GM12878 (cell line): ENCODE measurements around the gene DIP2A. TPM values are rescaled to one million over a fixed set of nuclear protein-coding genes. Genes with fewer than 3 reads are reported as not detected.
"Not testable (repeated sequence)": the region's sequence is repeated elsewhere in the genome, so short reads cannot be mapped to it uniquely, and the experiment has no call there.

Experiments
- ATAC-seq: fragments of 200-7000 bp; cut with Tn5 transposase; 3 replicates; pipeline ENCODE4 v1.9.1; 2020; ENCODE audit warnings: mild to moderate bottlenecking, moderate library complexity
- BruUV-seq: library from RNA; stranded (reverse); fragments of 400-500 nt; replicated peaks from 2 replicates; lab custom pipeline; 2021; lab: Mats Ljungman, UMichigan
- CTCF ChIA-PET: fragments of 300-600 bp; sonication (Branson Sonifier 250); formaldehyde crosslinking; extraction: SDS; loops from one replicate; lab custom pipeline; 2021; ENCODE audit warnings: inconsistent platforms; lab: Yijun Ruan, JAX
- POLR2A ChIA-PET: fragments of 350-600 bp; formaldehyde crosslinking; extraction: SDS; loops from one replicate; lab custom pipeline; 2021; ENCODE audit warnings: inconsistent platforms; lab: Charles Lee
- RAD21 ChIA-PET: fragments of 300-600 bp; sonication (Branson Sonifier 250); formaldehyde crosslinking; loops from one replicate; lab custom pipeline; 2023; ENCODE audit warnings: antibody characterized with exemption; ENCODE audit not compliant: unreplicated experiment; lab: Charles Lee
- SMC1A ChIA-PET: fragments of 300-600 bp; sonication (Branson Sonifier 250); formaldehyde crosslinking; loops from one replicate; lab custom pipeline; 2023; ENCODE audit not compliant: unreplicated experiment, uncharacterized antibody; lab: Charles Lee
- DNase-seq: peaks from one replicate; pipeline ENCODE4 v3.0.0-alpha.2; 2011; ENCODE audit warnings: low read depth, low spot score
- FAIRE-seq: peaks from 3 replicates; lab custom pipeline; 2011; peaks lifted over from hg19 to GRCh38; lab: Jason Lieb, UNC
- H2AFZ ChIP-seq: 2 replicates; pipeline ENCODE4 v1.6.0; 2011; ENCODE audit warnings: low read depth, low read length, control low read depth; ENCODE audit not compliant: control insufficient read depth
- H3K27ac ChIP-seq: 2 replicates; pipeline ENCODE4 v1.5.1; 2011; ENCODE audit warnings: control low read depth; ENCODE audit not compliant: control insufficient read depth, insufficient read depth
- H3K27me3 ChIP-seq, 2 experiments: replicated peaks in 1 of 2; 2 replicates each; pipeline versions ENCODE4 v1.6.0 to v1.6.1; 2011; ENCODE audit warnings: low read length in 1 of 2; ENCODE audit not compliant: control insufficient read depth in 2 of 2, insufficient read depth in 2 of 2
- H3K36me3 ChIP-seq, 2 experiments: 2 replicates each; pipeline ENCODE4 v1.5.1; 2011; ENCODE audit warnings: low read length in 1 of 2; ENCODE audit not compliant: control insufficient read depth in 2 of 2, insufficient read depth in 2 of 2
- H3K4me1 ChIP-seq: 2 replicates; pipeline ENCODE4 v1.6.1; 2011; ENCODE audit warnings: mild to moderate bottlenecking, low read length, moderate library complexity, mixed read lengths; ENCODE audit not compliant: control insufficient read depth, insufficient read depth
- H3K4me2 ChIP-seq: 2 replicates; pipeline ENCODE4 v1.6.0; 2011; ENCODE audit warnings: control low read depth; ENCODE audit not compliant: control insufficient read depth, insufficient read depth
- H3K4me3 ChIP-seq: fragments of 200-600 bp; sonication (generic); 2 replicates; pipeline ENCODE4 v1.5.1; 2016
- H3K79me2 ChIP-seq: 2 replicates; pipeline ENCODE4 v1.6.0; 2011; ENCODE audit warnings: low read length; ENCODE audit not compliant: control insufficient read depth, insufficient read depth
- H3K9ac ChIP-seq: 2 replicates; pipeline ENCODE4 v1.8.0; 2011; ENCODE audit warnings: low read length, control low read depth, mixed read lengths; ENCODE audit not compliant: control insufficient read depth, insufficient read depth
- H3K9me3 ChIP-seq: replicated peaks from 3 replicates; pipeline ENCODE4 v1.5.1; 2011; ENCODE audit warnings: mild to moderate bottlenecking, low read length; ENCODE audit not compliant: control insufficient read depth, insufficient read depth
- H4K20me1 ChIP-seq: 2 replicates; pipeline ENCODE4 v1.6.0; 2011; ENCODE audit not compliant: control insufficient read depth, insufficient read depth
- HDGF ChIP-seq: fragments of 450-650 bp; IDR thresholded peaks from 2 replicates; pipeline ENCODE4 v1.6.1; 2016; ENCODE audit warnings: antibody characterized with exemption
- NFIC ChIP-seq: IDR thresholded peaks from 2 replicates; pipeline ENCODE4 v1.6.1; 2012; ENCODE audit warnings: low read depth, mild to moderate bottlenecking, inconsistent platforms, low read length, moderate library complexity
- YY1 ChIP-seq: IDR thresholded peaks from 2 replicates; pipeline ENCODE4 v1.6.1; 2011; ENCODE audit warnings: low read depth, mild to moderate bottlenecking, low read length
- WGBS: methylation state at CpG from one replicate; pipeline ENCODE4 v1.1.6; 2016; ENCODE audit warnings: low lambda C conversion rate; ENCODE audit not compliant: insufficient replicate concordance, insufficient coverage; ENCODE audit errors: missing lambda C conversion rate; 5-methylcytosine and 5-hydroxymethylcytosine counted together
- in situ Hi-C: fragments of 300-500 bp; cut with MboI; formaldehyde crosslinking; loops from 9 replicates; pipeline ENCODE4 v1.14.3; 2018; ENCODE audit warnings: mixed read lengths
- intact Hi-C: fragments of 100-400 bp; cut with micrococcal nuclease; formaldehyde crosslinking; loops from one replicate; pipeline ENCODE4 v1.14.2; 2022; ENCODE audit not compliant: unreplicated experiment
- polyA plus RNA-seq, 11 experiments: library from polyadenylated mRNA; depleted of rRNA in 4 of 11; unstranded in 6 of 11; stranded (reverse) in 5 of 11; fragments of >200 nt; fragmentation: Nextera tagmentation in 4 of 11; fragmentation: Illumina TruSeq in 1 of 11; extraction: Ambion mirVana in 4 of 11; extraction: Trizol in 1 of 11; gene quantifications; 1 replicate in 1 of 11; 2 replicates in 10 of 11; pipeline versions ENCODE4 v1.2.1 to v1.2.3, GENCODE V29; 2011 to 2016; ENCODE audit warnings: inconsistent platforms in 2 of 11, missing spikeins in 2 of 11, low read depth in 1 of 11
- total RNA-seq, 4 experiments: library from RNA; depleted of rRNA in 3 of 4; stranded (reverse); fragments of >200 nt in 3 of 4; fragmentation: Illumina TruSeq in 1 of 4; extraction: Trizol in 1 of 4; gene quantifications; 2 replicates each; pipeline versions ENCODE4 v1.2.1 to v1.2.3, GENCODE V29; 2013 to 2021
- TF ChIP-seq, protein P1 (sequence below): fragments of 450-650 bp; IDR thresholded peaks from 2 replicates; pipeline ENCODE4 v1.6.1; 2016; ENCODE audit warnings: mild to moderate bottlenecking

The DIP2A gene
- total and polyA plus RNA-seq, 10 of the 15 experiments (the other 5 are each of a cell fraction or from before 2014, with no cell fraction given): 1.7 to 25.5 (median 12.2) TPM

DNA sequence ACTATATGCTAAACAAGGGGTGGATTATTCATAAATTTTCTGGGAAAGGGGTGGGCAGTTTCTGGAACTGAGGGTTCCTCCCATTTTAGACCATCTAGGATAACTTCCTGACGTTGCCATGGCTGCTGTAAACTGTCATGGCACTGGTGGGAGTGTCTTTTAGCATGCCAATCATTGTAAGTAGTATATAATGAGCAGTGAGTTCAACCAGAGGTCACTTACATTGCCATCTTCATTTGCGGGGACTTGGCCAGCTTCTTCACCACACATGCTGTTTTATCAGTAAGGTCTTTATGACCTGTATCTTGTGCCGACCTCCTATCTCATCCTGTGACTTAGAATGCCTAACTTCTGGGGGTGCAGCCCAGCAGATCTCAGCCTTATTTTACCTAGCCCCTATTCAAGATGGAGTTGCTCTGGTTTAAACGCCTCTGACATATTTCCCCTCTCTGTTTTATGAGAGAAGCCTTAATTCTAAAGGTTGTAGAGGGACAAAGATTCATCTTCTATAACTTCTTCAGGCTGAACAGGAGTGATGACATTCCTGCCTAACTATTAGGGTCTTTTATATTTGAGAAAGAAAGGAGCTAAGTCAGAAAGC lies 60.4 kb downstream of the DIP2A start:
- Histone ChIP-seq H3K27ac (no peak overlapping the region), H3K4me1 (peaks cover 5% of the 10 kb centered on the region), H2AFZ (no peak overlapping the region), H3K27me3 (no peaks in the 10 kb centered on the region), H3K4me2 (no peak overlapping the region), H4K20me1 (no peaks in the 10 kb centered on the region), H3K36me3 (peaks cover 2 to 10% of the 10 kb centered on the region in 2 experiments; a peak in 2 of 4 replicates), H3K9me3 (no peaks in the 10 kb centered on the region), H3K79me2 (no peaks in the 10 kb centered on the region), H3K9ac (no peak overlapping the region), H3K4me3 (no peak overlapping the region)
- ChIA-PET CTCF (interaction anchor here (0.9 to 1.0 kb wide), 2 partner anchors 11 to 120 kb away, joined by 3 read pairs; no protein-coding TSS in a partner anchor), POLR2A (interaction anchor here (0.5 to 0.6 kb wide), 3 partner anchors 36 to 121 kb away, joined by 3 read pairs; partner anchors contain the start of gene PRMT2), SMC1A (interaction anchor here (1.0 kb wide), 1 partner anchor 11 kb away, joined by 3 read pairs; no protein-coding TSS in a partner anchor), RAD21 (no interaction called here)
- no TSS peak for BruUV-seq
- WGBS: 96% methylated on average over 4 of the region's 4 CpGs
- ATAC-seq (no peak), FAIRE-seq (no peak), DNase-seq (no peak)
- no peak for TF ChIP-seq NFIC
- TF ChIP-seq, protein P1, sequence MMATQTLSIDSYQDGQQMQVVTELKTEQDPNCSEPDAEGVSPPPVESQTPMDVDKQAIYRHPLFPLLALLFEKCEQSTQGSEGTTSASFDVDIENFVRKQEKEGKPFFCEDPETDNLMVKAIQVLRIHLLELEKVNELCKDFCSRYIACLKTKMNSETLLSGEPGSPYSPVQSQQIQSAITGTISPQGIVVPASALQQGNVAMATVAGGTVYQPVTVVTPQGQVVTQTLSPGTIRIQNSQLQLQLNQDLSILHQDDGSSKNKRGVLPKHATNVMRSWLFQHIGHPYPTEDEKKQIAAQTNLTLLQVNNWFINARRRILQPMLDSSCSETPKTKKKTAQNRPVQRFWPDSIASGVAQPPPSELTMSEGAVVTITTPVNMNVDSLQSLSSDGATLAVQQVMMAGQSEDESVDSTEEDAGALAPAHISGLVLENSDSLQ: peak; percentile 50; the same call in 1 of the 2 replicates
- no peak for TF ChIP-seq HDGF
- TF ChIP-seq YY1: no peak
- in situ Hi-C loops (no loop called here), intact Hi-C loops (no loop called here)

GRCh38 chr21:46527393-46527792 lies 68.7 kb downstream of the DIP2A start:
- ChIA-PET POLR2A (interaction anchor here (0.9 kb wide), 1 partner anchor 12 kb away, joined by 3 read pairs; no protein-coding TSS in a partner anchor), RAD21 (interaction anchor here (1.1 kb wide), 1 partner anchor 202 kb away, joined by 3 read pairs; no protein-coding TSS in a partner anchor), SMC1A (interaction anchor here (1.2 to 1.9 kb wide), 3 partner anchors 25 to 71 kb away, joined by 3 to 9 read pairs (median 4); no protein-coding TSS in a partner anchor)
- intact Hi-C loops, DNase-seq, H3K9ac ChIP-seq, H3K9me3 ChIP-seq, H3K79me2 ChIP-seq, H3K27me3 ChIP-seq, H3K4me3 ChIP-seq, H3K27ac ChIP-seq, H3K36me3 ChIP-seq, FAIRE-seq, H2AFZ ChIP-seq, CTCF ChIA-PET, H3K4me1 ChIP-seq, H4K20me1 ChIP-seq, H3K4me2 ChIP-seq, ATAC-seq, in situ Hi-C loops, BruUV-seq: not testable (repeated sequence)
- 99% methylated on average over 7 of the region's 8 CpGs for WGBS
